Neural crest cell (in vitro differentiated cells): ENCODE results near the gene IDH1. TPM values are rescaled to one million over a fixed set of nuclear protein-coding genes. Genes with fewer than 3 reads are reported as not detected.

Experiments
- DNase-seq: peaks from one replicate; pipeline ENCODE4 v3.0.0; 2021; ENCODE audit warnings: low read depth, mixed read lengths, low spot score
- H3K27ac Mint-ChIP-seq: one replicate; pipeline ENCODE4 v1.8.0; 2021; ENCODE audit warnings: mild to moderate bottlenecking, mixed read lengths; ENCODE audit not compliant: unreplicated experiment
- H3K27me3 Mint-ChIP-seq: 2 replicates; pipeline ENCODE4 v1.8.0; 2021; ENCODE audit warnings: low read depth, mild to moderate bottlenecking, mixed read lengths
- H3K36me3 Mint-ChIP-seq: 2 replicates; pipeline ENCODE4 v1.8.0; 2021; ENCODE audit warnings: low read depth, mild to moderate bottlenecking, mixed read lengths
- H3K4me1 Mint-ChIP-seq: 2 replicates; pipeline ENCODE4 v1.8.0; 2021; ENCODE audit warnings: mixed read lengths
- H3K4me3 Mint-ChIP-seq: one replicate; pipeline ENCODE4 v1.8.0; 2021; ENCODE audit warnings: mild to moderate bottlenecking, mixed read lengths
- H3K9me3 Mint-ChIP-seq: 2 replicates; pipeline ENCODE4 v1.8.0; 2021; ENCODE audit warnings: mixed read lengths
- CTCF ChIP-seq: fragments of 200-600 bp; sonication (generic); conservative IDR thresholded peaks from 2 replicates; pipeline ENCODE4 v1.5.0; 2021; ENCODE audit warnings: antibody characterized with exemption, mild to moderate bottlenecking
- total RNA-seq: library from RNA; stranded (reverse); gene quantifications from 2 replicates; pipeline ENCODE4 v1.2.1, GENCODE V29; 2021

IDH1 gene
- total RNA-seq, 1 donor from 2014 or later = 280 TPM

GRCh38 chr2:208240619-208241209, 14.2 kb downstream of the IDH1 start:
- DNase-seq = no peak
- peaks cover 52% of the 10 kb centered on the region for H3K36me3 Mint-ChIP-seq
- no peak overlapping the region for H3K27ac Mint-ChIP-seq
- peaks cover 3% of the 10 kb centered on the region for H3K9me3 Mint-ChIP-seq
- H3K4me3 Mint-ChIP-seq = no peak overlapping the region
- H3K4me1 Mint-ChIP-seq = peaks cover 4% of the 10 kb centered on the region
- H3K27me3 Mint-ChIP-seq = no peaks in the 10 kb centered on the region
- TF ChIP-seq CTCF = no peak

- no peak for TF ChIP-seq CTCF
- DNase-seq = no peak
- H3K36me3 Mint-ChIP-seq = peaks cover 57% of the 10 kb centered on the region
- no peak overlapping the region for H3K4me3 Mint-ChIP-seq
- H3K27me3 Mint-ChIP-seq = no peaks in the 10 kb centered on the region
- H3K27ac Mint-ChIP-seq = no peak overlapping the region
- H3K4me1 Mint-ChIP-seq = peaks cover 4% of the 10 kb centered on the region
- H3K9me3 Mint-ChIP-seq = peaks cover 6% of the 10 kb centered on the region
Measured at GRCh38 chr2:208239770-208240493, 14.9 kb downstream of the IDH1 start.

- no peak for DNase-seq
- Mint-ChIP-seq H3K4me1 (no peaks in the 10 kb centered on the region), H3K27ac (no peak overlapping the region), H3K9me3 (peaks cover 14% of the 10 kb centered on the region), H3K36me3 (peaks cover 45% of the 10 kb centered on the region), H3K27me3 (no peaks in the 10 kb centered on the region), H3K4me3 (no peak overlapping the region)
- TF ChIP-seq CTCF = no peak
Measured at GRCh38 chr2:208235860-208236259, 19.0 kb downstream of the IDH1 start.

GRCh38 chr2:208234786-208235185, 20.1 kb downstream of the IDH1 start:
- H3K9me3 Mint-ChIP-seq = peaks cover 14% of the 10 kb centered on the region
- no peak for TF ChIP-seq CTCF
- H3K36me3 Mint-ChIP-seq = peaks cover 40% of the 10 kb centered on the region
- no peaks in the 10 kb centered on the region for H3K27me3 Mint-ChIP-seq
- DNase-seq = no peak
- H3K4me1 Mint-ChIP-seq = no peaks in the 10 kb centered on the region
- no peak overlapping the region for H3K4me3 Mint-ChIP-seq
- no peak overlapping the region for H3K27ac Mint-ChIP-seq

- DNase-seq = no peak
- Mint-ChIP-seq H3K4me1 (no peaks in the 10 kb centered on the region), H3K27me3 (no peaks in the 10 kb centered on the region), H3K9me3 (peaks cover 8% of the 10 kb centered on the region), H3K27ac (no peak overlapping the region), H3K4me3 (no peak overlapping the region), H3K36me3 (peaks cover 4% of the 10 kb centered on the region)
- no peak for TF ChIP-seq CTCF
Measured at GRCh38 chr2:208228476-208228875, 26.4 kb downstream of the IDH1 start.
